AG09309 (cell line): ENCODE measurements around the gene RING1.

Source experiments
- DNase-seq: peaks from one replicate; pipeline ENCODE4 v3.0.0-alpha.2; 2010; ENCODE audit warnings: low read depth
- H3K4me3 ChIP-seq: 2 replicates; pipeline ENCODE4 v1.5.1; 2011; ENCODE audit warnings: mild to moderate bottlenecking, low read depth, low read length, moderate library complexity; ENCODE audit not compliant: control insufficient read depth
- TF ChIP-seq, protein P1 (sequence below): IDR thresholded peaks from 2 replicates; pipeline ENCODE4 v1.5.1; 2011; ENCODE audit warnings: mild to moderate bottlenecking, low read depth, low read length, inconsistent platforms; ENCODE audit not compliant: insufficient read depth, control insufficient read depth; ENCODE audit errors: missing control alignments

RING1 gene

DNA sequence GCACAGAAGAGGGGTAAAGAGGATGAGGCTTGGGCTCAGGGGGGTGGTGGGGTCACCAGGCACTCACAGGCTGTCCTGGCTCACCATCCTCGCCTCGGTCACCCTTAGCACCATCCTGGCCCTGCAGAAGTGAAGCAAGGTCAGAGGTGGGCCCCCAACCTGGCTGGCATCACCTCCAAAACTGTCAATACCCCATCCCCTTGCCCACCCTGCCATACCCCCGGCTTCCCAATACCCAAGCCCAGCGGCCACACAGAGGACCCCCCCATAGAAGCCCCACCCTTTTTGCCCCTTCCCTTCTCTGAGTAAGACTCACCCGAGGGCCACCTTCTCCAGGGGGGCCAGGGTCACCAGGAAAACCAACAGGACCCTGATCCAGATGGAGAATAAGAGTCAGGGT, 39.7 kb upstream of the RING1 start:
- TF ChIP-seq, protein P1, sequence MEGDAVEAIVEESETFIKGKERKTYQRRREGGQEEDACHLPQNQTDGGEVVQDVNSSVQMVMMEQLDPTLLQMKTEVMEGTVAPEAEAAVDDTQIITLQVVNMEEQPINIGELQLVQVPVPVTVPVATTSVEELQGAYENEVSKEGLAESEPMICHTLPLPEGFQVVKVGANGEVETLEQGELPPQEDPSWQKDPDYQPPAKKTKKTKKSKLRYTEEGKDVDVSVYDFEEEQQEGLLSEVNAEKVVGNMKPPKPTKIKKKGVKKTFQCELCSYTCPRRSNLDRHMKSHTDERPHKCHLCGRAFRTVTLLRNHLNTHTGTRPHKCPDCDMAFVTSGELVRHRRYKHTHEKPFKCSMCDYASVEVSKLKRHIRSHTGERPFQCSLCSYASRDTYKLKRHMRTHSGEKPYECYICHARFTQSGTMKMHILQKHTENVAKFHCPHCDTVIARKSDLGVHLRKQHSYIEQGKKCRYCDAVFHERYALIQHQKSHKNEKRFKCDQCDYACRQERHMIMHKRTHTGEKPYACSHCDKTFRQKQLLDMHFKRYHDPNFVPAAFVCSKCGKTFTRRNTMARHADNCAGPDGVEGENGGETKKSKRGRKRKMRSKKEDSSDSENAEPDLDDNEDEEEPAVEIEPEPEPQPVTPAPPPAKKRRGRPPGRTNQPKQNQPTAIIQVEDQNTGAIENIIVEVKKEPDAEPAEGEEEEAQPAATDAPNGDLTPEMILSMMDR, result no peak

GRCh38 chr6:33169291-33170175, 38.8 kb upstream of the RING1 start:
- no peak overlapping the region for H3K4me3 ChIP-seq
- TF ChIP-seq, protein P1, result no peak
- DNase-seq, result no peak

More for the DNA sequence above, 39.7 kb upstream of the RING1 start:
- DNase-seq, result no peak
- H3K4me3 ChIP-seq, result no peak overlapping the region

DNA sequence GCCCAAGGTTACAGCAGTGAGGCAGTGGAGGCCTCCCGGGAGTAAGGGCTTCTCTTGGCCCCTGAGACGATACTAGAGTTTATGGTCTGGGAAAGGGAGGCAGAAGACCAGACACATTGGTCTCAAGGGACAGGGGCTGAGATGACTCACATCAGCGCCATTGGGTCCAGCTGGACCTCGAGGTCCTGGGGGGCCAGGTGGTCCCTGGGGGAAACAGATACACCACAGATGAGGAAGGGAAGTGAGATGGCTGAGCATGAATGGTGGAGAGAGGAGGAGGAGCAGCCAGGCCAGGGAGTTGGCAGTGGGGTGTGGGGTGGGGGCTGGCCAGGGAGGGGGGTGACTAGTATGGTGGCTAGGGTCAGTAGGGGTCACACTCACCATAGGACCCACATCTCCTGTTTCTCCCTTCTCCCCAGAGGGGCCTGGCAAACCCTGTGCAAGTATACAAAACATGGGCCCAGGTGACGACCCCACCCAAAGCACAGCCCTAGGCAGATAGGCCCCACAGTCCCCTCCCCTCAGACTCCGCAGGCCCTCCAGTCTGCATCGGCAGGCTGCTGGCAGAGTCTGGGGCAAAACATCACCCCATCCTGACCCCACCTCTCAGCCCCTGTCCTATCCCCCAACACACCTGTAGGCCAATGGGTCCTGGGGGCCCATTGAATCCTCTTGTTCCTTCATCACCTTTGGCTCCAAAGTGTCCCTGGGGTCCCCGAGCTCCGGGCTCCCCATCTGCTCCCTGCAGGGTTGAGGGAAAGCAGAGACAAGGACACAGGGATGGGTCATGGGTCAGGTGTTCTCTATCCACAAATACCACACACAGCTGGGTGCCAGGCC, 37.9 kb upstream of the RING1 start:
- H3K4me3 ChIP-seq, result no peak overlapping the region
- TF ChIP-seq, protein P1, result no peak
- no peak for DNase-seq

DNA sequence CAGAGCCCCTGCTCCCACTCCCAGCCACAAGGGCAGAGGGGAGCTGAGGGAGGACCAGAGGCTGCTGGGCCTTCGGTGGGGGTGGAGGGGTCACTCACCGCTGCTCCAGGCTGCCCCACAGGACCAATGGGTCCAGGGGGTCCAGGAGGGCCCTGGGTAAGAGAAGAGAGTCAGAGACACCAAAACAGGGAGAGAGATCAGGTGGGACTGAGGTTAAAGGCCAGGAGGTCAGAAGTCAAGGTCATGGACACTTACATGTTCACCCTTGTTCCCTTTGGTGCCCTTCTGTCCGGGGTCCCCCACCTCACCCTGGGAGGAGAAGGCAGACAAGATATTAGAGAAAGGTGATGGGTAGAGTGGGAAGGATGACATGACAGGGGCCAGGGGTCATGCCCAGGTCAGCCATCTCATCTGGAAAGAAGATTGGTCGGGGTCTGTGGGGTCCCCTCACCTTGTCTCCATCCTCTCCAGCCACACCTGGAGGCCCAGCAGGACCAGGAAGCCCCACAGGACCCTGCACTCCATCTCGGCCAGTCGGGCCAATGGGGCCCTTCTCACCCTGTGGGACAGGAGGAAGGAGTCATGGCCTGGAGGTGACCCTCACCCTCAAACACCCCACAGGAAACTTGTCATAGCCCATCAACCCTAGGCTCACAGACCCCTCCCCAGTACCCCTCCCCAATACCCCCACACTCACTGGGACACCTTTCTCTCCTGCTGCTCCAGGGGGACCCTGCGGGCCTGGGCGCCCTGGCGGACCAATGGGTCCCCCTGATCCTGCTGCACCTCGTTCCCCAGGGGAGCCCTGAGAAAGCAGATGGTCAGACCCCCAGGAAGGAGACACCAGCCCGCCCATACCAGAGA, 37.1 kb upstream of the RING1 start:
- DNase-seq, result no peak
- TF ChIP-seq, protein P1, result no peak
- H3K4me3 ChIP-seq, result no peak overlapping the region

- no peak for DNase-seq
- H3K4me3 ChIP-seq, result no peak overlapping the region
- TF ChIP-seq, protein P1, result no peak
Measured at GRCh38 chr6:33171880-33172687, 36.2 kb upstream of the RING1 start.
